GM19438 (cell line): ENCODE results near the gene WDR27.
A peak's percentile ranks its signal among the peaks of the same experiment; 100 is the strongest.
"Not testable (repeated sequence)": the region's sequence is repeated elsewhere in the genome, so short reads cannot be mapped to it uniquely, and the experiment has no call there.

ENCODE experiments used
- ATAC-seq: cut with Tn5 transposase; IDR thresholded peaks from one replicate; pipeline ENCODE4 v1.9.1; 2021; ENCODE audit warnings: low read depth; ENCODE audit not compliant: unreplicated experiment

WDR27 gene

GRCh38 chr6:169619650-169620049, 82.2 kb downstream of the WDR27 start:
- no peak for ATAC-seq

GRCh38 chr6:169618526-169619490, 83.0 kb downstream of the WDR27 start:
- ATAC-seq = no peak

- no peak for ATAC-seq
Measured at GRCh38 chr6:169617562-169617961, 84.3 kb downstream of the WDR27 start.

GRCh38 chr6:169608609-169609008, 93.2 kb downstream of the WDR27 start:
- ATAC-seq = not testable (repeated sequence)

- ATAC-seq = no peak
Measured at GRCh38 chr6:169604076-169604475, 97.8 kb downstream of the WDR27 start.

- ATAC-seq = not testable (repeated sequence)
Measured at GRCh38 chr6:169601129-169601528, 100.7 kb downstream of the WDR27 start.

GRCh38 chr6:169592558-169592957, 109.3 kb downstream of the WDR27 start:
- ATAC-seq = no peak

GRCh38 chr6:169591616-169592015, 110.2 kb downstream of the WDR27 start:
- no peak for ATAC-seq

- no peak for ATAC-seq
Measured at GRCh38 chr6:169590376-169590939, 111.4 kb downstream of the WDR27 start.

- ATAC-seq = peak; percentile 63
Measured at GRCh38 chr6:169589699-169590257, 112.1 kb downstream of the WDR27 start.

- peak; percentile 77 for ATAC-seq
Measured at GRCh38 chr6:169589293-169589692, 112.5 kb downstream of the WDR27 start.

GRCh38 chr6:169587975-169588374, 113.9 kb downstream of the WDR27 start:
- ATAC-seq = no peak

GRCh38 chr6:169583886-169584541, 117.8 kb downstream of the WDR27 start:
- ATAC-seq = peak; percentile 64

- no peak for ATAC-seq
Measured at GRCh38 chr6:169579407-169580111, 122.3 kb downstream of the WDR27 start.

GRCh38 chr6:169577974-169578373, 123.9 kb downstream of the WDR27 start:
- no peak for ATAC-seq

GRCh38 chr6:169577236-169577635, 124.6 kb downstream of the WDR27 start:
- no peak for ATAC-seq

- ATAC-seq = no peak
Measured at GRCh38 chr6:169575821-169576220, 126.0 kb downstream of the WDR27 start.

GRCh38 chr6:169575365-169575764, 126.5 kb downstream of the WDR27 start:
- ATAC-seq = no peak

- no peak for ATAC-seq
Measured at GRCh38 chr6:169574420-169574819, 127.4 kb downstream of the WDR27 start.

GRCh38 chr6:169573883-169574282, 127.9 kb downstream of the WDR27 start:
- no peak for ATAC-seq
